HG03060 (cell line): ENCODE measurements around the gene PSME3IP1.

Experiments
- ATAC-seq: cut with Tn5 transposase; IDR thresholded peaks from one replicate; pipeline ENCODE4 v1.9.1; 2021; ENCODE audit warnings: low read depth, moderate number of reproducible peaks; ENCODE audit not compliant: unreplicated experiment

PSME3IP1 gene

DNA sequence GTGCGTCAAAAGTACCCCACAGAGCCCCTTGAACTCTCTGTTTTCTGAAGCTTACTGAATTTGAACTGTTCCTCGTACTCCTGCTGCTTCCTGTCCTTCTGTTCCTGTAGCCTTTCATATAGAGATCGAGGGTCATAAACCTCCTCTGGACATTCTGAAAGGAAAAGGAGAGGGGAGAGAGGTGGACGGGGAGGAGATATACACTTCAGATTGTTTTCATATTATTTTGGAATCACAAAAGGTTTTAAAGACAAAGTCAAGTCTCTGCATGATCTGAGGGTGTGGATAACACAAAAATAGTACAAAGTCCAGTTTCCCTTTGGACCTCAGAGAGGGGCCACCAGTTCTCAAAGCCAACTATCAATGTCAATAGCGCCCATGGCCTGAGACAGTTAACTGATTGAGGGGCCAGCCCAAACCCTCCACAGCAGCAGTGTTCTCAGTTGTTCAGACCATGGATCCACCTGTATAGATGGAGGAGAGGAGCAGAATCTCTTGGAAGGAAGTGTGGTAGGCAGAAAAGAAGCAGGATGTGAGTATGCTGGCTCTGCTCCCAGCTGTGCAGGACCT is 13.0 kb downstream of the PSME3IP1 start:
- ATAC-seq, result no peak

DNA sequence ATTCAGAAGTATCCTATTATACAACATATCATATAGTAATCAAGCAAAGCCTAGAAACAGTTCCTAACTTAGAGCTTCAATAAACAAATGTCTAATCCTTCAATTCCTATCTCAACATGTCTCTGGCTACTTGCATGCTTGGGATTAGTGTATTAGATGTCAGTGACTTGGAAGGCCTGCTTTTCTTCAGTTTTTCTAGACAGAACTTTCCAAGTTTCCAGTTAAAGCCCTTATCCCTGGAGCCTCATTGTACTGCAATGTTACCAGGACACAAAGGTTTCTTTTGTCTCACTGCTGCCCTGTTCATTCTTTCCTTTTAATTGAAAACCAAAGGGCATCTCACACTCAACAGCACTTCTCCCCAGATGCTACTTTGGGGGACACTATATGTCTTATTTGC is 16.5 kb downstream of the PSME3IP1 start:
- no peak for ATAC-seq

DNA sequence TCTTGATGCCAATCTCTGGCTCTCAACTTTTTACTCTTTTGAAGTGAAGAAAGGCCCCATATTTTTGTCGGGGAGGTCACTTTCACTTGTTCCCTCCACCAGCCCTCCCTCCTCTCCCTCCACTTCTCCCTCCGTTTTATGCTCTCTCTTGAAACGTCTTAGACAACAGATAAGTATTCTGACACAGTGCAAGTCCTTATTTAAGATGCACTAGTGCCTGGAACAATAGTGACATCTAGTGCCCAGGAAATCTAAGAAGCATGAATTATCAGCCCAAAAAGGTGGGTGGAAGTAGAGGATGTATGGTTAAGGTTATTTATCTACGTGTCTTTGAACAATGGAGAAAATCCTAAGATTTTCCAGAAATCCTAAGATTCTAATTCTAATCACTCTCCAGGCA is 17.9 kb downstream of the PSME3IP1 start:
- no peak for ATAC-seq

DNA sequence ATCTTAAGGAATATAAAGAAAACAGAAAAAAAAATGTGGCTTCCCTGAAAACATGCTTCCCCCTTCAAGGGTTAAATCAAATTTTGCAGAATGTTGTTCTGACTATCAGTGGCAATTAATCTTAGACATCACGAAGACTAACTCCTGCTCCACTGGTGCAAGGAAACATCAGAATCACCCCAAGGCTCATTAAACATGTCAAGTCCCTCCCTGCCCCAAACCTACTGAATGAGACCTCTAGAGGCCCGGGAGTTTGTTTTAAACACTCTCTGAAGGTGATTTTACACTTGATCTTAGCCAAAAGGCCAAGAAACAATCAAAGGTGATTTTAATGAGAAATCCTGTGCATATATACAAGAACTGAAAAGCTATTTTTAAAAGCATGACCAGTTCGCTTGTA is 18.3 kb downstream of the PSME3IP1 start:
- no peak for ATAC-seq

DNA sequence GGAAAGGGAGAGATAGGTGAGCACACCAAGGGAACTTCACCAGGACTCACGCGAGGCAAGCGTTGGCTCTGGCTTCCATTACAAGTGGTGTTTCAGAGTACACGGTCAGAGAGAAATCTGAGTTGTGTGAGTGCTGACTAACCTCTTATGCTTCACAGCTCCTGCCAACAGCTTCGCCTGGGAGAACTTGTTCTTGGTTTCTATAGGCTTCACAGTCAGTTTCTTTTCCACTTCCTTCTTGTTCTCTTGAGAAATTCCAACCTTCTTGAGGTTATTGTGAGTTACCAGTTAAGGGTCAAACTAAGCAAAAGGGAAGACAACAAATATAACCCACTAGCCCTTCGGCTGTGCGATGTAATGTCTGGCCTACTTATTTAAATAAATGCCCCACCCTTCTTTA is 18.9 kb downstream of the PSME3IP1 start:
- ATAC-seq, result no peak

DNA sequence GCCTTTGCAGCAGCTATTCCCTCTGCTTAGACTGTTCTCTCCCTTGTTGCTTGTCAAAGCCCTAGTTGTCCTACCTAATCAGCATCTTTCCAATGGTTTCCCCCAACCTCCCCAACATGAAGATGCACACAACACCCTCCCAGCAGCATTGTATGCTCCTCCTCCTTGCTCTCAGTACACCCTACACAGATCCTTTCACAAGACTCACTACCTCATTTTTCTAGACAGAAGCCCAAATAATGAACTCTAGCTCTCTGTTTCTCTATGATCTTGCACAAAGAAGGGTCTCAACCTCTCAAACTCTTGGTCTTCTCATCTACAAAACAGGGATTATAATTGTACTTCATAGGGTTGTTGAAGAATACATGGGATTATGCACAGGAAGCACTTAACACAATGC is 19.4 kb downstream of the PSME3IP1 start:
- ATAC-seq, result no peak

DNA sequence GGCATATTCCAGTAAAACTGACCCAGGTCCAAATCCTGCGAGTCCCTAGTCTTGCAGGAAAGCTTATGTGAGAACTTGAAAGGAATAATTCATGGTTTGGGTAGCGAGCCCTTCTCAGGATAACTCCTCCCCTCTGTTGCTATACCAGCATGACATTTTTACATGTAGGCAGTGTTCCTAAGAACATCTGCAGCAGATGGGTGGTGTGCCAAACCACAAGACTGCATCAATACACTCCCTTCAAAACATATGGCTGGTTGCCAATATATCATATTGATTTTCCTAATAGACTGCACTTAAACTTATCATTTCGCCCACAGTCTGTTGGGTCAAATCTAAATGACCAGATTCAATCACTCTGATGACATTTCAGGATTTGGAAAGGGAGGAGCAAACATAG is 19.9 kb downstream of the PSME3IP1 start:
- ATAC-seq, result no peak

DNA sequence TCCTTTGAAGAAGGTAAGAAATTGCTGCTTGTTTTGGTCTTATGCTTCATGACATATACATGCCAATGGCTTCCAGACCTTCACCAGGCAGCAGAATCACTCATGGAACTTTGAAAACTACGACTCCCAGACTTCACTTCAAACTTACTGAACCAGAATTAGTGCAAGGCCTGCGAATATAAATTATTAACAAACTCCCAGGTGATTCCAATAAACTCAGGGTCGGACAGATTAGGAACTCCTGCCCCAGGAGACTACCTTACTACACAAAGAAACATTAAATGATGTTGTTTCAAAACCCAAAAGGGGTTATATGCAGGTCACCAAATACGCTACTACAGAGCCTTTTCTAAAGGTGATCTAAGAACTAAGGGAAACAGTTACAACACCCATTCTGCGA is 20.4 kb downstream of the PSME3IP1 start:
- no peak for ATAC-seq

DNA sequence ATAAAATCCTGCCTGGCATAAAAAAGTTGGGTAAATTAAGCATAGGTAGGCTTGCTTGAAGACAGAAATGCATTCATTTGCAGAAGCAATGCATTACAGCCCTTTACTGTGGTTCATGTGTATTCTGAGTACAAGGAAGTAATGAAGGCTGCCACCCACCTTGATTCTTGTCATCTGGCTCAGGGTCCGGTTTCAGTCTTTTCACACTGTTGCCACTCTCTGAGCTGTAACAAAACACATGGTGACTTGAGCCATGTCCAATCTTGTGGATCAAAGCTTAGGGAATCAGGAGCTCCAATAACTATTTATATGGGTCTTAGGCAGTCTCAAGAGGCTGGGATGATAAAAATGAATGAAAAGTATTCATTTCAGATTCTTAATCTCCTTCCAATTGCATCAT is 22.0 kb downstream of the PSME3IP1 start:
- no peak for ATAC-seq

DNA sequence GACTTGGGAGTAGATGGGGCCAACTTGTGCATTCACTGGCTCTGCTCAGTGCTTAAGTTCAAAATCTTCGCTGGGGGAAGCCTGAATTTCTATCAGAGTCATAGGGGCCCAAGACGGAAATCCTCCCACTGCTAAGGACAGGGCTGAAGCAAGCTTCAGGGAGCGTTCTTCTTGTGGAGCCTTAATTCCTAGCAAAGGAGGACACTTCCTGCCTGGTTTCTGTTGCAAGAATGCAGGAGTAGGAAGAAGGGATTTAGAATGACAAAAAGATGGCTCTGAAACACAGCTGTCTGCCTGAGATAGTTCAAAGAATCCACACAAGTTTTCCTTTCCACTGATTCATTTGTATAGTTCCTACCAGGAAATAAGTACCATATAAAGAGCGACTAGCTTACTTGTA is 26.4 kb downstream of the PSME3IP1 start:
- ATAC-seq, result no peak

DNA sequence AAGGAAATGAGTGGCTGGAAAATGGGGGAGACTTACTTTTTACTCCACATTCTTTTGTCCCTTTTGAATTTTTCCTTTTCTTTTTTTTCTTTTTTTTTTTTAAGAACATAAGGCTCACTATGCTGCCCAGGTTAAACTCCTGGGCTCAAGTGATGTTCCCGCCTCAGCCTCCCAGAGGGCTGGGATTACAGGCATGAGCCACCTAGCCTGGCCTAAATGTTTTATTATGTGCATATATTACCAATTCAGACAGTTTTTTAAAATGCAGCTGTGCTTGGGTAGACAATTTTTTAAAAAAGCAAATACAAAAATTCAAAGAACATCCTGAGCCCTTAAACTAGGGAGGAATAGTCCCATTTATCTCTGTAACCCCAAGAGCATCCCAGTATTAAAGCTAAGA is 28.3 kb downstream of the PSME3IP1 start:
- ATAC-seq, result no peak

DNA sequence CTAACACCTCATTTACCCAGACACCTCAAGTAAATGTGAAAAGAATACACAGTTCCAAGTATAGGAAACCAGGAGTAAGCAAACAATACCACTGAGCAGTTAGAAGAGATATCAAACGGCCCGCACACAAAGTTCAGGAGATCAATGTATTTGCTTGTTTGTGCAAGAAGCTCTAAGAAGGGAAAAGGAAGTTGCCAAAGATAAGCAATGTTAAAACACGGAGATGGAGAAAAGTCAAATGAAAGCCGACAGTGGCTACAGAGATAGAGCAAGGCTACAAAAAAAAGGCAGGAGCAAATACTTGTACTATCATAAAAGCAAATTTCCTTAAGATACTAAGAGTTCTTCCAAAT is 29.5 kb downstream of the PSME3IP1 start:
- ATAC-seq, result no peak

DNA sequence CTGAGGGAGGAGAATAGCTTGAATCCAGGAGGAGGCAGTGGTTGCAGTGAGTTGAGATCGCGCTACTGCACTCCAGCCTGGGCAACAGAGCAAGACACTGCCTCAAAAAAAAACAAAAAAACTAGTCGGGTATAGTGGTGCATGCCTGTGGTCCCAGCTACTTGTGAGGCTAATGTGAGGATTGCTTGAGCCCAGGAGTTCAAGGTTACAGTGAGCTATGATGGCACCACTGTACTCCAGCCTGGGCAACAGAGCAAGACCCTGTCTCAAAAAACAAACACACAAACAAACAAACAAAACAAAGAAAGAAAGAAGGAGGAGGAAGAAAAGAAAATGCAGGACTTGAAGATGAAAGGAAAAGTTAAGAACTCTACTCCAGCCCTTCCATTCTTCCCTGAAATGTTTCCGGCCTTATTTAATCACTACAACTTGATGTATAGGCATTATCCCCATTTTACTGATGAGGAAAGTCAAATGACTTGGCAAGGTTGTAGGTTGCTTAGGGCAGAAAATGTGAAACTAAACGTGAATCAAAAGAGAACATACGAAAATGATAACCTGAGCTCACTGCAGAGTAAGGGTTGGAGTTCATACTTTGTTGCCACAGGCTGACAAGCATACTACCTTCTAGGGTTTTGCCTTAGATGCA is 30.0 kb downstream of the PSME3IP1 start:
- ATAC-seq, result no peak

DNA sequence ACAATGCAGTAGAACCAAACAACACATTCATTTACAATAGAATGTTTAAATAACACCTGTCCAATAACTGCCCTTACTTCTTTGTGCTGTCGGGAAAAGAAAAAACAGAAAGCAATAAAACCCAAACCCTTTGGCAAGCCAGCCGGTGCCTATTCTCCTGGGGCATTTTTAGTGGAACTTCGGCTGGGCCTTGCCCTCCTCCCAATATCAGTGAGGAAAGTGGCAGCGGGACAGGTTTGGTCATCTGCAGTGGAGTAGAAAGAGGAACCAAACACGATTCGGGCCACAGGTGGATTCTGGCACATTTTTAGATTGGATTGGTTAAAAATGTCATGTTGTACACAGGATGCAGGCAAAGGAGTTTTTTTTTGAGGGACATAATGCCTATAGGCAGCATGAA is 32.0 kb downstream of the PSME3IP1 start:
- ATAC-seq, result no peak

DNA sequence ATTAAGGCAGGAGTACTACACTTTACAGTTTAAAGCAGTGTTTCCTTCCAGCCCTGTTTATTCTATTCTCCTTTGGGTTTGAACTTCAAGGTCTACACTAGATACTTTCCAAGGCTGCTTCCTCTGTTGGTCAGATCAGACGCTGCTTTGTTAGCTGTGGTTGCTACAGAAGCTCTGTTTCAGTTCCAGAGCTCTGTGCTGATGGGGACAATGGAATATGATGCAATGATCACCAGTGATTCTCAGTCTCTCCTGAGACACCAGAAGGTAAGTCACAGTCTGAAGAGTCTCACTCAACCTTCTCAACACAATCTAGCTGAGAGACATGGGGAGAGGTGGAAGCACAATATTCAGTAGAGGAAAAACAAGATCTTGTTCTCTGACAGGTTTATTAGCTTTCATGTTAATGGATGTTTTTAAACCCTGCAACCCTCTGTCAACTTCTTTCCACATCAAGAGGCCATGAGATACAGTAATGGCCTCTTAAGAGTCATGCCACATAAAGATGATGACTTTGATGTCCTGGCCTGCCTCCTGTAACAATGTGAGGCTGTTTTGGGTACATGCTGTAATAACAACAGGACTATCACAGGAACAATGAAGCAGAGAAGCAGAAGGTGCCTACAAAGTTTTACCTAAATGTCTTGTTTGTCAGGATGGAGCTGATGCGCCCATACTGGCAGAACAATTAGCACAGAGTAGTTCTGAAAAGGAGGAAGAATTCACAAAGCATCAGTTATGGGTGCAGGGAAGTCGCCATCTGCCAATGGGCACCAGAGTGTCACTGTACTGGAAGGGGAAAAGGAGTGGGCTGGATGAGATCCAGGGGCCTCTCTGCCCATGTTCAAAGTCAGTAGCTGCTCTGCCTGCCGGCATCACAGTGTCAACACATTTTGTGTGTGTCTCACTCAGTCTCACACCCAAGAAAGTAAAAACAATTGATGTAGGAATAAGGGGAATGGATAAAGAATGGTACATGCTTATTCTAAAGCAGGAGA is 33.4 kb downstream of the PSME3IP1 start:
- no peak for ATAC-seq

DNA sequence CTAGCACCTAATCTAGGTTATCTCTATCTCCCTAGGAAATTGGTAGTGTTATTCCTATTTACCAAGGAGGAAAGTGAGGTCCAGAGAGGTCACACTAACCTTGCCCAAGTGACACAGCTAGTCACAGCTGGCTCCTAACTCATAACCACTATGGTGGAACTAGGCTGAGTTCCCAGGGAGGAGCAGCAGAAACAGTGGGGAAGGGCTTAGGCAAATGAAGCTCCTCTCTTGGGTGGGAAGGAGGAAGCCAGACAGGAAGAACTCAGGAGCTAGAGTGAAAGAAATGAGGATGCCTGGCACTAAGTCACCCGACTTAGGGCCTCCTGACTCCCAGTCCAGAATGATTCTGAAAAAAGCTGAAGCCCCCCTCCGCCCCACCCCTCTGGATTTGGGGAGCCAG is 34.5 kb downstream of the PSME3IP1 start:
- no peak for ATAC-seq

DNA sequence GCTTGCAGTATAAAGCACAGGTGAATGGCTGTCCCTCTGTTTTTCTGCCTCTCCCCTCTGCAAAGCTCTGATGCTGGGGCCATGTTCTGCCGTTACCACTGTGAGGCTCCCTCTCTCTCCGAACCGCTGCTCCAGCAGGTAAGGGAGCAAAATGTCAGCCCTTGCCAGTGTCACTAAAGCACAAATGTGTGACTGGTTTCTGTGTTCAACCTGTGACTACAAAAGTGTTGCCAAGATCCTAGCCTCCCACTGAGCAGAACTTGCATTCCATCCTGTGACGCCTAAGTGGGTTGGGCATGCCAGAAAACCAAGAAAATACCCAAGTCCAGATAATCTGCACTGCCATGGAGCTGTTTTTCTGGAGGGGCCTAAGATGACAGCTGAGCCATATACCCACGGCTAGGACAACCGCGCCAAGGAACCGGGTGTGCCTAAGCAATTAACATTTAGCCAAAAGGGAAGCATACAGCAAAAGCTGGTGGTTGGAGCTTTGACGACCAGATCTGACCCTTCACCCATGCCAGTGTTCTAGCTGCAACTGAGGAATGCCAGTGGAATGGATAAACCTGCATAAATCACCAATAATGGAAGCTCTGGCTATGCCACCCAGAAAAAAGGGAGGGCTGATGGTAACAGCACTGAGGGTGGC is 35.0 kb downstream of the PSME3IP1 start:
- ATAC-seq, result no peak

DNA sequence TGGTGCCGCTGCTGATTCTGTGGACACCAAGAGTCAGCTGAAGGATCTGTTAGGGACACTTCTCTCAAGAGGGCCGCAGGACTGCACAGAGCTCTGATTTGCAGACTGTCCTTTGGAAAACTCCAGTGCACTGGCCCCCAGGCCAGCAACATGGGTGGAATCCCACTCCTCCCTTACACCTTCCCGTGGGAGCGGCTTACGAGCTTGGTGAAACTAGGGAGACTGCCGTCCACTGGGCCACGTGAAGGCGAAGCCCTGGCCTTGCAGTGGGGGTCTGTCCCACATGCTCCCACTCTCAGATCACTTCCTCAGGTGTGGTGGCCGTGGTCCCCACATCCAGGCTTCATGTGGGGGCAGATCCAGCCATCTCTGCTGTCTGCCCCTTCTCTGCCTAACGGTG is 36.4 kb downstream of the PSME3IP1 start:
- no peak for ATAC-seq

DNA sequence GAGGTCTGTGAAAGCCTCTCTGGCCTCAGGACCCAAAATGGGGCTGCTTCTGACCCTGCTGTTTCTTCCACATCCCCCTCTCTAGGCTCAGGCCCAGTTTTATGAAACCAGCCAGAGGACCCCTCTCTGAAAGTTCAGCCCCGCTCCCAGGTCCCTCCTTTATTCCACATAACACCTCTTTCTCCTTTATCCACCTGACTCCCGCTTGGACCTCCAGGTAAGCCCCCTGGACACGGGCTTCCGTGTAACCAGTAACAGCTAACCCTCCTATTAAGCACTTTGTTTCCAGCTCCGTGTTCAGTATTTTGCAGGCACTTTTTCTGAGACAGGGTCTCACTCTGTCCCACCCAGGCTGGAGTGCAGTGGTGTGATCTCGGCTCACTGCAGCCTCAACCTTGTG is 37.4 kb downstream of the PSME3IP1 start:
- no peak for ATAC-seq

DNA sequence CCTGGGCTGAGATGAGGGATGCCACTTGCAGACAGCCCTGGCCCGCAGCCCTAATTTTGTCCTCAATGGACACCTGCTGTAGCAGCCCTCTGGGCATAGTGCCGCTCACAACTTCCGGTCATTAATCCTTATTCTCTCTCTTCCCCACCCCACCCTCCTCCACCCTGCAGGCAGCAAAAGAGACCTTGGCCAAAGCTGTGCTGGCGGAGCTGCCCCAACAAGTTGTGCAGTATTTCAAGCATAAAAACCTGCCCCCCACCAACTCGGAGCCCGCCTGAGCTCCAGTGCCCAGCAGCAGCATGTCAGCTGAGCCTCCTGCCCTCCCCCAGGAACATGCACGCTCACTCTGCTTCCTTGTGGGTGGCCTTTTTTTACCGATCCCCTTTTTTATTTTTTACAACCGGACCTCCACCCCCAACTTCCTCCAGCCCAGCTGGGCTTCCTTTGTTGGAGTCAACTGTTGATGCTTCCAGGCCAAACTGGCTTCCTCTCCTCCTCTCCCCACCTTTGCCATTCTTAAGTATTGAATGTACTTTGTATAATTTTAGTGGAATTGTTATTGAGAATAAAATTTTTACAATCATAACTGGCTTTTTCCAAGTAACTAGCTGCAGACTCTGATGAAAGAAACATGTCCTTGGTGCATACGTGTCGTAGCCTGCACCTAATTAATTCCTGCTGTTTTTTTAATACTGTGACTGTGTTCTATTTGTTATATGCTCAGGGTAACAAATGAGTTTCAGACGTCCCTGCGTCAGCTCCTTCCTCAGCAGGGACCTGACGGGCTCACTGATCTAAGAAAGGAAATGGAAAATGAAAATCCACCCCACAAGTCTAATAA is 38.2 kb downstream of the PSME3IP1 start:
- ATAC-seq, result no peak
